Fibroblast of skin of right biceps (primary cell): ENCODE results near the gene ZFHX3.

ENCODE experiments used
- DNase-seq: peaks from one replicate; pipeline ENCODE4 v3.0.0-alpha.2; 2013

ZFHX3 gene

GRCh38 chr16:72946063-72946462 lies 101.9 kb downstream of the ZFHX3 start:
- no peak for DNase-seq

- DNase-seq: no peak
These were observed 102.3 kb downstream of the ZFHX3 start for GRCh38 chr16:72945611-72946010.

- peak; percentile 47 for DNase-seq
These were observed 103.0 kb downstream of the ZFHX3 start for GRCh38 chr16:72944757-72945485.

GRCh38 chr16:72942021-72942420 lies 105.9 kb downstream of the ZFHX3 start:
- DNase-seq: no peak

GRCh38 chr16:72940886-72941285 lies 107.0 kb downstream of the ZFHX3 start:
- no peak for DNase-seq

GRCh38 chr16:72939247-72939646 lies 108.7 kb downstream of the ZFHX3 start:
- DNase-seq: peak; percentile 57

GRCh38 chr16:72938795-72939164 lies 109.1 kb downstream of the ZFHX3 start:
- DNase-seq: peak; percentile 78

- no peak for DNase-seq
These were observed 109.8 kb downstream of the ZFHX3 start for GRCh38 chr16:72937916-72938794.

GRCh38 chr16:72937360-72937759 lies 110.6 kb downstream of the ZFHX3 start:
- DNase-seq: no peak

GRCh38 chr16:72936408-72936807 lies 111.5 kb downstream of the ZFHX3 start:
- DNase-seq: no peak

GRCh38 chr16:72935896-72936295 lies 112.0 kb downstream of the ZFHX3 start:
- DNase-seq: no peak

GRCh38 chr16:72934636-72935403 lies 113.1 kb downstream of the ZFHX3 start:
- DNase-seq: peak; percentile 26

- DNase-seq: no peak
These were observed 115.1 kb downstream of the ZFHX3 start for GRCh38 chr16:72932677-72933335.

- no peak for DNase-seq
These were observed 115.9 kb downstream of the ZFHX3 start for GRCh38 chr16:72932050-72932449.

- no peak for DNase-seq
These were observed 117.5 kb downstream of the ZFHX3 start for GRCh38 chr16:72930396-72930795.

- no peak for DNase-seq
These were observed 119.6 kb downstream of the ZFHX3 start for GRCh38 chr16:72928090-72928981.

- peak; percentile 94 for DNase-seq
These were observed 120.5 kb downstream of the ZFHX3 start for GRCh38 chr16:72927199-72928089.

GRCh38 chr16:72926177-72927070 lies 121.5 kb downstream of the ZFHX3 start:
- DNase-seq: no peak

- DNase-seq: no peak
These were observed 122.3 kb downstream of the ZFHX3 start for GRCh38 chr16:72925631-72925979.
